Stimulated activated CD8-positive, alpha-beta memory T cell treated with anti-CD3 and anti-CD28 coated beads, Interleukin-7, amount 100 ng/mL, for 48 hours (primary cell): ENCODE measurements around the gene TSPAN9.

Experiments
- DNase-seq, 2 donors: peaks; one replicate each; pipeline ENCODE4 v3.0.0-alpha.2; 2020; ENCODE audit warnings: low read depth in 1 of 2; ENCODE audit errors: extremely low read depth in 1 of 2

The TSPAN9 gene

GRCh38 chr12:3120701-3121100 lies 43.5 kb downstream of the TSPAN9 start:
- DNase-seq, result no peak

DNA sequence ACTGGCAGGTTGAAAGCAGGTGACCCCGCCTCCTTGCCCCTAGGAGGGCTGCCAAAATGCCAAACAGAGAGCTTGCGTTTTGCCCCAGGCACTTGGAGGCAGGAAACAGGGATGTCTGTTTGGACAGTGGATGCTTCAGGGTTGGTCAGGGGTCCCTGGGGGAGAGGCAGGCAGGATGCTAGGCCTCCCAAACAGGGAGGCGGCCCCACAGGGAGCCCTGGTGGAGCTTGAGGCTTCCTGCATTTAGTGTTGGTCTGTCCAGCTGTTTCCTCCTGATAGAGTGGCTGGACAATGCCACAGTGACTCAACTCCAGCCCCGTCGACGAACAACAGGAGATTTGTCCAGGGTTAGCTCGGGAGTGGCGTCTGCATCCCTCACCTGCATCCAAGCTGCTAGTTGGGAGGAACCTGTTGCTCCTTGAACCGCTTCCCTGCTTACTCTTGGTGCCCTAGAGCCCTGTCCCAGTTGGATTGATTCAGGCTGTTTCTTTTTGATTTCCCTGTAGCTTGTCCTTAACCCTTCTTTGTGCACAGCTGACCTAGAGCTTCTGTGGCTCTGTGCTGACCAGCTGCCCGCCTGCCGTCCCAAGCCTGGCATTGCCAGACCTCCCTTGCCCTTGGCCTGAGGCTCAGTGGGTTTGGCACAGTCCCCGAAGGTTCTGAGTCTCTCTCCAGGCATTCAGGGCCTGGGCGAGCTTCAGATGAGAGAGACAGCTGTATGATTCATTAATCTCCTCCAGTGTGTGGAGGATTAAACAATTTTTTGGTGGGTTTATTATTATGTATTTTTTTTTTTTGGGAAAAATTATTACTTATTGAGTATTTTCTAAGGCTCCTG lies 45.9 kb downstream of the TSPAN9 start:
- no peak for DNase-seq

DNA sequence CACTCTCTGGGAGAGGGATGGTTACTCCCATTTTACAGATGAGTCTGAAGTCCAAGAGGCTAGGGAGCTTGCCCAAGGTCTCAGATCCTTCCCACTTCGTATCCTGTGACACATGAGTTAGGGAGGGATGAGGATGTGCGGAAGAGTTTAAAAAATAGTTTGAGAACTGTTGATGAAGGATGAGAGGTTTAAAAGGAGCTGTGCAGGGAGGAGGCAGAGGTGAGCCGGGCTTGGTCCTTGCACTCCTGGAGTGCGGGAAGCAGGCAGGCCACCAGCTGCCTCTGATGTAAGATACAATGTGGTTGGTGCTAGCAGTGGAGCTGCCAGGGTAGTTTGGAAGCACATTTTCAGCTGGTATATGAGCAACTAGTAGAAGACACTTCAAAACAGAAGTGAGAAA lies 46.5 kb downstream of the TSPAN9 start:
- DNase-seq, result no peak

DNA sequence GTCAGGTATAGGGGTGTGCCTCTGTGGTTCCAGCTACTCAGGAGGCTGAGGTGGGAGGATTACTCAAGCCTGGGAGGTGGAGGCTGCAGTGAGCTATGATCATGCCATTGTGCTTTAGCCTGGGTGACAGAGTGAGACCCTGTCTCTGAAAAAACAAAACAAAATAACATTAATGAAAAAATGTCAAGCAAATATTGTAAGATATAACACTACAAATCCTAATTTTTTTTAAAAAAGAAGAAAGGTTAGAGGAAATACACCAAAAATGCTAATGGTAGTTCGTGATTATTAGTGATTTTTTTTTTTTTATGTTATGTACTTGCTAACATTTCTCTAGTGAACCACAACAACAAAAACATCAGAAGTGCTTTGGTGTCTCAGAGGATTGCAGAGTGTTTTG lies 47.7 kb downstream of the TSPAN9 start:
- DNase-seq, result no peak

GRCh38 chr12:3125674-3126073 lies 48.5 kb downstream of the TSPAN9 start:
- no peak for DNase-seq

- DNase-seq, result no peak
Observed at GRCh38 chr12:3127832-3128231, 50.7 kb downstream of the TSPAN9 start.

- DNase-seq, result no peak
Observed at GRCh38 chr12:3128498-3129293, 51.5 kb downstream of the TSPAN9 start.

DNA sequence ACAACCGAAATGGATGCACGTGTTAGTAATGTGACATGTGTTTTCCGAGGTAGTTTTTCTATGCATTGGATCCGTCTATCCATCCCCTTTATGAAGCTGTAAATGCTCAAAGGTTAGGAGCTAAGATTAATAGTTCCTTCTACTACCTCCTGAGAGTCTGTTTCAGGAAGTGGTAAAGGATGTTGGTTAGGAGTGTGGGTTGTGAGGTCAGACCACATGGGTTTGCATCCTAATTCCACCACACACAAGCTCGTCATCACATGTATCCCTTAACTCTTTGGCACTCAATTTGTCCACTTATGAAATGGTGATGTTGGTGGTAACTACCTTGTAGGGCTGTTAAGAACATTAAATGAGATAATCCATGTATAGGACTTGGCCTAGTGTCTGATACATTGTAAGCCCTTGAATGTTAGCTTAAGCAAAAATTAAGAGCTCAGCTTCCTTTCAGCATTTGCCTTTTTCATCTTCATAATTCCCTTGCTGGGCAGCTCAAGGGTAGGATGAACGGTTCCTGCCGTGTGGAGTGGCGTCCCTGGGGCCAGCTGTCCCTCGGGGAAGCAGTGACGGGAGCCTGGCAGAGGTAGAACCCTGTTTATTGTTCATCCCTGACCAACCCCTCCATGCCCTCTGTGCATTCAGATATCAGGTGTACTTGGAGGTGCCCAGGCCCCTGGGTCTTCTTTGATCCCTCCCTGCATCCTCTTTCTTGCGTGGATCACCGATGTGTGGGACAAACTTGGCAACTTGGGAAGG lies 52.3 kb downstream of the TSPAN9 start:
- DNase-seq, result no peak

DNA sequence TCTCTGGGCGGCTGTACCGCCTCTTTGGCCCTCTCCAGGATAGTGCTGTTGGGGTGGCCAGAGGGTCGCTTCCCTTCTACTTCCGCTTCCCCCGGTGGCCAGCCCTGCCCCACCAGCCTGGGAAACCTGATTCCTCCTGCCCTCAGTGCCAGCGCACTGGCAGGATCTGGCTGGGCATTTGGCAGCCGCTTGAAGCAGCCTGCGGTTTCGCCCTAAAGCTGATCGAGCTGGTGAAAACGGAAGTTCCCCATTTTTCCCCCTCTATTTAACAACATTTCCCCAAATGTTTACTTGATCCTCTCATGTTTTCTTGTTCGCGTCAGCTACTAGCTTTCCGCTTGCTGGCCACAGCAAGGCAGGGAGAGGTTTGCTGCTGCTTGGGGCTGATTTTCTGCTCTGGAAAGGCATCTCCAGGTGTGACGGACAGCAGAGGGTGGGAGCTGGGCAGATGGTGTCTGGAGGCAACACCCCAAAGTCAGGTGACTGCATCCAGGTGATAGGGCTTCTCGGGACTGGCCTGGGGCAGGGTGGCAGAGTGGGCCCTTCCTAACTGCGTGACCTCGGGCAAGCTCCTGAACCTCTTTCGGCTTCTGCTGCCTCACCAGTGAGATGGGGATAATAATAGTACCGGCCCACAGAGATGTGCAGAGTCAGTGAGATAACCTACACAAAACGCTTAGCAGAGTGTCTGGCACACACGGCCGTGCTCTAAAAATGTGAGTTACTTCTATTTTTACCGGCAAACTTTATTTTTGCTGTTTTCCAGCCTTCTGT lies 53.1 kb downstream of the TSPAN9 start:
- DNase-seq, result no peak

- DNase-seq, result no peak
Observed at GRCh38 chr12:3131129-3131528, 54.0 kb downstream of the TSPAN9 start.

DNA sequence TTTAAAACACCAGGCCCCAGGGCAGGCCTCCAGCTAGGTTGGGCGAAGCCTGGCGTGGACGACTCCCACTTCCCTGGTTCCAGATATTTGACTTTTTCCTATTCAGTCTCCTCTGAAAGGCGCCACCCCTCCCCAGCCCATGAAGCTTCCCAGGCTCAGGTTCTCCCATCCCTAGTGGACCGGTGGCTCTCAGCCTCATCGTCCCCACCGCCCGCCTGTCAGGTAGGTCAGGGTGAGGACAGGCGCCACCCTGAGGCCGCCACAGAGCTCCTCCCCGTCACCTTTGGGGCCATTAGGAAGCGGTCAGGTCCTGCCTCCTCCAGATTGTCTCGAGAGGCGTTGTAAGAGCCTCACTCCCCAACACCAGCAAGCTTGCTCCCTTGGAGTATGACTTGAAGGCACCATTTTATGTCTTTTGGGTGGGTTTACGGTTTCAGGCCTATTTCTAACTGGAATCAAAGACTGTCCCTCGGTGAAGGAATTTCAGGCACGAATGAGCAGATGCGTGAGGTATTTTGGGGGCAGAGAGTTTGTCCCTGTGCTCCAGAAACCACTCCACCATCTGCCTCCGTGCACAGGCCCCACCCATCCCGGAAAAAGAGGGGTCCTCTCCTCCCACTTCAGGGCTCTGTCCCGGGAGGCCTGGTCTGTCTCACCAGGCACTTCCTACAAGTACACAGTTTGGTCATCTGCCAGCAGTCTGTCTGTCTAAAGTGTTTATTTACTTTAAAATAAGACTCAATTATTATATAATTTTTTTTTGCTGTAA lies 55.6 kb downstream of the TSPAN9 start:
- no peak for DNase-seq

GRCh38 chr12:3133405-3133783 lies 56.2 kb downstream of the TSPAN9 start:
- DNase-seq, result no peak

DNA sequence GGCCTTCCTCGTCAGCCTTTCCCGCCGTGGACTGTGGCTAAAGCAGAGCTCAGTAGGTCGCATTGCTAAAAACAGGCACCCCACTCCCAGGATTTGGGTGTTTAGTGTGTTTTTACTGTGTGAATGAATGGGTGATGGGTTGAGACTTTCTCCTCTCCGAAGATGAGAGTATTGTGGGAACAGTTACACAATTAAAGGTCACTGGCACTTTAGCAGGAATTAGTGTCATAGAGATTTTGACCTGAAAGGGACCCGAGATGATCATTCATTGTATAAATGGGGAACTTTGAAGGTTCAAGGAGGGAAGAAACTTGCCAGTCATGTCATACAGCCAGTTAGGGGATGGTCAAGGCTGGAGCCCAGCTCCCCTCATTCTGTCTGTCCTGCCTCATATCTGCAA lies 56.9 kb downstream of the TSPAN9 start:
- no peak for DNase-seq

GRCh38 chr12:3134526-3135135 lies 57.5 kb downstream of the TSPAN9 start:
- DNase-seq, result no peak

- peak in 1 of 2 donors; percentile 5 for DNase-seq
Observed at GRCh38 chr12:3135522-3136461, 58.6 kb downstream of the TSPAN9 start.

DNA sequence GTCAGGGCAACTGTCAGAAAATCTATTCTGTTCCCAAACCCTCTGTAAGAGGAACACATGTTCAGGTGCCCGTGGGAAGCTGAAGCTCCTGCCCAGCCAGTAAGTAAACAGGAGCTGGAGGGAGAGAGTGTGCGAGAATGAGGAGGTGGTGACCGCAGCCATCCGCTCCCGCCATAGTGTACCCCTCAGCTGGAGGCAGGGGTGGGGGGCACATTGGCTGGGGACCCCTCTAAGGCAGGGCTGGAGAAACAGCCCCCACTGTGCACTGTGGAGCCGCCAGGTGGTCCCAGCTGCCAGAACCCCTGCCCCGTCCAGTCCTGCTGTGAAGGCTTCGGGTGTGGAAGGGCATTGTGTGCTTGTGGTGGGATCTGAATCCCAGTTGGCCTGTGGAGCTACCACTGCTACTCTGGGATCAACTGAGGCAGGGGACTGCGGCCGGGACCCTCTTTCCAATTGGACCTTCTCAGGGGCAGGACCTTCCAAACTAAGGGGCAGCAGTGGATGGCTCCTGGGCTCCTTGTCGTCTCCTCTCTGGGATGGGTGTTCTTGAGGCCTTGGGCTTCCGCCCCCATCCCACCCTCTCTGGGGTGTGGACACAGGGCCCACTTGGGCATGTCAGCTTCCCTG lies 59.6 kb downstream of the TSPAN9 start:
- no peak for DNase-seq

DNA sequence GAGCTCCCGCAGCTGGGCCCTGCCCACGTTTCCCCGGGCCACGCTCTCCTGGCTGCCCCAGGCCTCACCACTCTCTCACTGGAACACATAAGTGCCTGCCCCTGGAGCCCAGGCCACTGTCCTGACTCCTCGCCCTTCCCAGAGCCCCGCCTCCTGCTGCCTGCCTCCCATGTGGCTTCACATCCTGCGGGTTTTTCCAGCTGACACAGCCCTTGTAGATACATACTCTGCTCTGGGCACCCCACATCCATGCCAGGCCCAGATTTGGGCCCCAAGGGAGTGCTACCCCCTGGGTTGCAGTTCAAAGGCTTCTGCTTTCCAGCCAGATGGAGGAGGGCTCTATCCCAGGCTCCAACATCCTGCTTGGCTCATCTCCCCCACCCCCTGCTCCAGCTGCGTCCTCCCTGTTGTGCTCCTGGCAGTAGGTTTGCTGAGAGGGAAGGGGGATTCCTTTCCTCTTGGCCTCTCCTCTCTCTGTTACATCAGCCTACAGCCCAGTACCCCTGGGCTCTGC lies 60.1 kb downstream of the TSPAN9 start:
- no peak for DNase-seq
